K562 (cell line): ENCODE measurements around the gene RORB.

Source experiments
- POLR2AphosphoS5 ChIP-seq: IDR thresholded peaks from 2 replicates; pipeline ENCODE4 v1.6.1; 2011; ENCODE audit warnings: mild to moderate bottlenecking, low read depth, low read length, moderate library complexity; ENCODE audit not compliant: control insufficient read depth, insufficient read depth
- SNAPC5 ChIP-seq: fragments of 250-450 bp; sonication (Bioruptor Pico); IDR thresholded peaks from 2 replicates; pipeline ENCODE4 v1.8.0; 2021; ENCODE audit warnings: moderate library complexity, mild to moderate bottlenecking, inconsistent platforms
- ZNF311 ChIP-seq: fragments of 250-450 bp; sonication (Bioruptor Pico); IDR thresholded peaks from 2 replicates; pipeline ENCODE4 v1.4.0; 2020; ENCODE audit warnings: mild to moderate bottlenecking, moderate library complexity
- ZNF561 ChIP-seq: fragments of 450-650 bp; formaldehyde crosslinking; conservative IDR thresholded peaks from 2 replicates; pipeline ENCODE4 v1.4.0; 2020; ENCODE audit warnings: mild to moderate bottlenecking, moderate library complexity

GRCh38 chr9:74642376-74642775, 145.2 kb downstream of the RORB start:
- no peak for TF ChIP-seq SNAPC5
- no peak for TF ChIP-seq POLR2AphosphoS5
- no peak for TF ChIP-seq ZNF561 (CRISPR knock-in tag)
- no peak for TF ChIP-seq ZNF311
